GM19099 (cell line): ENCODE data around the gene GLRB.

Experiments
- POLR2A ChIP-seq: IDR thresholded peaks from 3 replicates; pipeline ENCODE4 v1.6.1; 2011; ENCODE audit warnings: low read depth; ENCODE audit not compliant: insufficient read length; ENCODE audit errors: extremely low read depth

The GLRB gene

GRCh38 chr4:157075811-157076577 lies at the start of gene GLRB:
GLRB (plus strand) TSS chr4:157076150; CDS start chr4:157078025, 1,875 bp downstream.
- no peak for TF ChIP-seq POLR2A

GRCh38 chr4:157035471-157035870 lies 40.5 kb upstream of the GLRB start:
- TF ChIP-seq POLR2A, result no peak

- no peak for TF ChIP-seq POLR2A
These were observed 35.5 kb upstream of the GLRB start for GRCh38 chr4:157040405-157040804.

GRCh38 chr4:157043131-157043530 lies 32.8 kb upstream of the GLRB start:
- TF ChIP-seq POLR2A, result no peak

GRCh38 chr4:157045507-157046127 lies 30.3 kb upstream of the GLRB start:
- no peak for TF ChIP-seq POLR2A

GRCh38 chr4:157048248-157048647 lies 27.7 kb upstream of the GLRB start:
- no peak for TF ChIP-seq POLR2A

GRCh38 chr4:157050561-157050960 lies 25.4 kb upstream of the GLRB start:
- no peak for TF ChIP-seq POLR2A

- no peak for TF ChIP-seq POLR2A
These were observed 23.4 kb upstream of the GLRB start for GRCh38 chr4:157052429-157053040.

GRCh38 chr4:157057218-157057617 lies 18.7 kb upstream of the GLRB start:
- TF ChIP-seq POLR2A, result no peak

GRCh38 chr4:157072002-157072401 lies 3.9 kb upstream of the GLRB start:
- no peak for TF ChIP-seq POLR2A

GRCh38 chr4:157075401-157075800 lies 549 bp upstream of the GLRB start:
- TF ChIP-seq POLR2A, result no peak

- no peak for TF ChIP-seq POLR2A
These were observed 613 bp downstream of the GLRB start for GRCh38 chr4:157076578-157076947.

- TF ChIP-seq POLR2A, result no peak
These were observed 3.5 kb downstream of the GLRB start for GRCh38 chr4:157079441-157079840.

- no peak for TF ChIP-seq POLR2A
These were observed 4.7 kb downstream of the GLRB start for GRCh38 chr4:157080605-157081004.

- TF ChIP-seq POLR2A, result no peak
These were observed 19.8 kb downstream of the GLRB start for GRCh38 chr4:157095716-157096115.

- no peak for TF ChIP-seq POLR2A
These were observed 20.5 kb downstream of the GLRB start for GRCh38 chr4:157096439-157096838.
